Stimulated activated CD4-positive, alpha-beta T cell treated with anti-CD3 and anti-CD28 coated beads, TNF-alpha, amount 100 ng/mL, for 48 hours (primary cell): Measurements from ENCODE around the gene METTL21C.

Experiments
- DNase-seq, 3 donors: peaks; one replicate each; pipeline ENCODE4 v3.0.0-alpha.2; 2020; ENCODE audit warnings: low read depth in 3 of 3

The METTL21C gene

DNA sequence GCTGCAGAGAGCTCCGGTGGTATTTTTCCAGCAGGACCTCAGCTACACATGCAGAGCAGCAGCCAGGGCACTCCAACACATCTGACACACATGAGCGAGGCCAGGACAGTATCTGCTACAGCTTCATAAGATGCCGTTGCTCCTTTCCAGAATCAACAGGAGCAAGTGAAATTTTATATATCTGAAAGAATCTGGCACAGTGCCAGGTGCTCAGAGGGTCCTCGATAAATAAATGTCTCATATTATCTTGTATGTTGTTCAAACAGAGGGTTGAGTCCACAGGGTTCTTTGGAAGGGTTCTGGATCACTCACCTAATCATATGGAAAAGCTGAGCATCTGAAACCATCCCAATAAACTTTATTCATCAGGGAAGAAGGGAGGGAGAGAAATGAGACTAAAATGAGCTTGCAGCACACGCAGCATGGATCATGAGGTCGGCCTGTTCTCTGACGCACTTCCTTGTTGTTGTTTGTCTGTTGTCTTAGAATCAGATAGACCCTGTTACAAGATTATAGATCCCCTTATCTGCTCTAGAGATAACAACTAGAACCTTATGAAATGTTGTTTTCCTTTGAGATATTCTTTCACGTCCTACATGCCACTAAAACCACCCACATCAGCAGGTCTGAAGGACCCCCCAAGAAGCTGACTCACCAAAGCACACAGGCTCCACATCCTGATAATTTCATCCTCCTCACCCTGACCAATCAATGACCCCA is 3.2 kb upstream of the METTL21C start:
- DNase-seq = no peak

DNA sequence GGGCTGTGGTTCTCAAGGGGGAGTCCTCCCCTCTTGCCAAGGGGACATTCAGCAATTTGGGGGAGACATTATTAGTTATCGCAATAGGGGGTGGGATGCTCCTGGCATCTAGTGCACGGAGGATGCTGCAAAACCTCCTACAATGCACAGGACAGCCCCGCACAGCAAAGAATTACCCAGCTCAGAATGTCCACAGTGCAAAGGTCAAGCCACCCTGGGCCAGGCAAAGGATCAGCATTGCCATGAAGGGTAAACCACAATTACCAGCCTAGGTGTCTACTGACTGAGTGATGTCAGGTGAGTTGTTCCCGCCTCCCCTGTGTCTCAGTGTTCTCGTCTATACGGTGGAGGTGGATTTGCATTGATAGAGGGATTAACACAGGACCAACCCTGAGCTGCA is 2.4 kb upstream of the METTL21C start:
- DNase-seq = no peak

DNA sequence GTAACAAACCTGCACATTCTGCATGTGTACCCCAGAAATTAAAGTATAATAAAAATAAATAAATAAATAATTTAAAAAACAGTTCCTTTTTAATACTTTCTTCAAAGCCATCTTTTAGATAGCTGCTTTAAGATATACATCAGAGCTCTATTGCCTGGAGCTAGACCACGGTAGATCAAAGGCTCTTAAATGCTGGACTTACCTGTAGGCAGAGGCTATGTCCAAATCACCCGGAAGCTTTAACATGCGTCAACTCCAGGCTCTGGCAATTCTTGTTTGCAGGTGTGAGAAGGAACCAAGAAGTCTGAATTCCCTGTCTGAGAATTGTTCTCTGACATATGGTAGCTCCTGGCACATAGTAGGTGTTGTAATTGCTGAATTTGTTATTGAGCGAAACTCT is 1.6 kb upstream of the METTL21C start:
- no peak for DNase-seq

DNA sequence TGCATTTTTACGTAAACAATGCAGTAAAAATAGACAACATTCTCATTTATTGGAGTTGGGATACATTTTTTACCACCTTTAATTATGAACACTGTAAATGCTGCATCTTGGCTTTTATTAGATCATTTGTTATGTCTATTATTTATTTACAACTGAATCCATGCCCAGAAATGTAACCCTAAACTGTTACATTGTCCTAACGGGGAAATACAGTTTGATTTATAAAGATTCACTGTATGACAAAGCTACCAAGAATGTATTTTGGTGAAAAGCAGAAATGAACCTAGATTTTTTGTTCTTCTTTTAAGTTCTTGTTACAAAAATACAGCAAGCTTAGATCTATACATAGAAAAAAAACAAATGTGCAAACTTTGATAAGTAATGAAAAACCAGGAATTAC is 1.1 kb downstream of the METTL21C start:
- no peak for DNase-seq

DNA sequence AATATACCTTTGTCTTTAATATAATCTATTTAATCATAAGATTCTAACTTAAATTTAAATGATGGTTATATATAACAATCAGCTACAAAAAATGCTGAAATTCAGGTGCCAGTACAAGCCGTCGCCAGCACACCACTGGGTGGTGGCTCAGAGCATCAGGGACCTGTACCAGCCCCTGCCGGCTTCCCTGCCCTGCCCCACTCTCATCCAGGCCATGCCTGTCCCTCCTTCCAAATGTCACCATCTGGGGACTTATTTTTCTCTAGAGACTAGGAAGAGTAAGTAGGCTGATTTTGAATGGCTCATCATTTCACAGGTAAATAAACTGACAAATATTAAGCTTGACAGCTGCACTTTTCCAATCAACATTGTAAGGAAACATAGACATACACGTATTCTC is 1.6 kb downstream of the METTL21C start:
- DNase-seq = no peak

DNA sequence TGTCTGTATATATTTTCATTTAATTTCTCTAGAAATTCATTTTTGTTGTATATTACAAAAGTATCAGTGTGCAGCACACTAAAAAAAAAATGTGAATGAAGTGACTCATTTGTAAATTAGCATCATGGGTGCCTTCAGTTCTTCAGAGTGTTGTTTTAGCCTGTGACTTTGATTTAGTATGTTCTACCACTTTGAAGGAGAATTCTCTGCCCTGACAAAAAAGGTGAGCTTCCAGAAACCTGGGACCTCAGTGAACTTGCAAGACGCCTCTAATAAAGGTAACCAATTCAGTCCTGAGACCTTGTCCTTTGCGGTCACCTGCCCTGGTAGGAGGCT is 2.4 kb downstream of the METTL21C start:
- no peak for DNase-seq

DNA sequence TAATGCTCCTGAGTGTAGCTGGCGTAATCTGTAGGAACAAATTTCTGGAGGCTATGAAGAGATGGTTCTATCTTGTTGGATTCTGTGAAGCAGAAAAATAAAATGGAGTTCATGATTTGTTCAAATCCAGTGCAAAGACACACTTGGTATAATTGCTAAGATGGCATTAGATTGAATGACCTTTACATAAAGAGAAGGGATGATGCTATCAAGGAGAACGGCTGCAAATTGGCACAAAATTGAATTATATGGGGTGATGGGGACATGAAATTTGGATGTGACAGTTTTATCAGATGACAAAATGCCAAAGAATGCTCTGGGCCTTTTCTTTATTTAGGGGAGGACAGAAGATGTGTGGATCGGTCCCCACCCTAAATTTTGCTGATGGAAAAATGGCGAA is 4.0 kb downstream of the METTL21C start:
- DNase-seq = no peak

GRCh38 chr13:102688306-102688973 is 6.4 kb downstream of the METTL21C start:
- no peak for DNase-seq

- no peak for DNase-seq
These were observed 7.3 kb downstream of the METTL21C start for GRCh38 chr13:102687520-102687919.

DNA sequence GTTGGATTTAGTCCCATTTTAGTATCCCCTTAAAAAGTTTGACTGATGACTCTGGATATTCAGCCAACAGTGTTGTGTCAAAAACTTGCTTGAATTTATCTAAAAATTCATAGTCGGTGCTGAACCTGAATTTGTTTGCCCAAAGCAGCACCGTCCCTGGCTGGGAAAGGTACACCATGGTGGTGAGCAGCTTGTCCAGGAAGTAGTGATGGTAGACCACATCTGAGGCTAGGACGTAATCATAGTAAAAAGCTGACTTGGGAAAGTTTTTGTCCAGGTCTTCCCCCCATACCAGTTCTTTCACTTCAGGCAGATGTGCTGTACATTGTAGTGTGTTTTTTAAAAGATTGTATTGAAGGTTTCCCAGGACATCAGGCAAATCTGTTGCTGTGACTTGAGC is 8.8 kb downstream of the METTL21C start:
- DNase-seq = no peak

DNA sequence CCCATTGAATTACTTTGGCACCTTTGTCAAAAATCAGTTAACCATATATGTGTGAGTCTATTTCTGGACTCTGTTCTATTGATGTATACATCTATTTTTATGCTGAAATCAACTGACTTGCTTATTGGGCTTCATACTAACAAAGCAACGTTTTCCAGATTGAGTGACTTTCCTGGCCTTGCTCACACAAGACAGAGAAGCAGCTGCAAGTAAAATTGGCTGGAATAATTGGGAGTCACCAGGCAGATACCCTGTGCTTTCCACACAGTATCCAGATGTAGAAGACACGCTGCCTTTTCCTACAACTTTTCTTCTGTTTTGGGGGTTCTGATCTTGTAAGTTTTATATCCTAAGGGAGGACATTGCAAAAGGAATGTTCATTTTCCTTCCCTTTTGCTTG is 11.2 kb downstream of the METTL21C start:
- no peak for DNase-seq

GRCh38 chr13:102682727-102683126 is 12.1 kb downstream of the METTL21C start:
- no peak for DNase-seq

DNA sequence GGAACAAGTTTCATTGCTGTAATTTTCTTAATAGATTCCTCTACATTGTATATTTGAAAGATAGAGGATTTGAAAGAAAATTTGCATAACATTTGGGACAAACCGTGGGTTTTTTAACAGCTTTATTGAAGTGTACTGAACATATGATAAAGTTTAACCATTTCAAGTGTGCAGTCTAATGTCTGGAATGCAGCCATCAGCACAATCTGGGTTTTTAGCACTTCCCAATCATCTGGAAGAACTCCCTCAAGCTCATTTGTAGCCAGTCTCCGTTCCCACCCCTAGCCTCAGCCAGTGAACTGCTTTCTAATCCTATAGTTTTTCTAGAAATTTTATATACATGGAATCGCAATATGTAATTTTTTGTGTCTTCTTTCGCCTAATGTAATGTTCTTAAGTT is 12.6 kb downstream of the METTL21C start:
- DNase-seq = no peak

DNA sequence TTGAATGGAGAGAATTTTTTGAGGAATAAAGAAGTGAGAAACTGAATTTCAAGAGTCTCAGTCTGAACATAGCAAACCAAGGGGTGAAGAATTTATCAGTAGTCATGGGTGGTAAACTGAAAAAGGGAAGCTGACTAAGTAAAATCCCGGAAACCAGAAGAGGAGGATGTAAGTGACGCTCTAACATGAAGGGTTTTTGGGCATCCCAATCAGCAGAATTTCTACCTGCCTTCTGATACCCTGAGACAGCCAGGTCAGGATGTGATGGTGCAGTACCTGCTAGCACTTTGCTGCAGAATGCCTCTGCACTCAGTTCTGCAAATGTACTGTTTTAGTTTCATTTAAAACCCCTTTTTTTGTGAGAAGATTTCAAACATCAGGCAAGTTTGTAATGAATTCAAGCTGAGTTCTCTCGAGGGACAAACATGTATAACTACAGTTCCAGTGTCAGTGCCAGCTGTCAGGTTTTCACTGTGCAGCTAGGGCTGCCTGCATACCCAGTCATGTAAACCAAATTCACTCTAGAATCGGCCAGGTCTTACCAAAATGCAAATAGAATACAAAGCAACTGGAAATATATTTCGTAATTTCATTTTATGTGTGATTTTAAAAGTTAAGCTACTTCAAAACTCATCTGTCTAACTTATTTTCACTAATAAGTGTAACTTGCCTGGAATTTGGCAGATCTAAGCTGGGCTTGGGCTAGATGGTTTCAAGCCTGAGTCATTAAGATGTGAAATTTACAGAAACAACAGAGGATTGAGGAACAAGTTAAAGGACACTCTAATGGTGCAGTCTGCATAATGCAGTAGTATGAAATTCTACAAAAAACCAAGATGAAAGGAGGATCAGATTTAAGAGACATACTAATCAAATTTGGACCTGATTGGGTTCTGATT is 13.8 kb downstream of the METTL21C start:
- no peak for DNase-seq

DNA sequence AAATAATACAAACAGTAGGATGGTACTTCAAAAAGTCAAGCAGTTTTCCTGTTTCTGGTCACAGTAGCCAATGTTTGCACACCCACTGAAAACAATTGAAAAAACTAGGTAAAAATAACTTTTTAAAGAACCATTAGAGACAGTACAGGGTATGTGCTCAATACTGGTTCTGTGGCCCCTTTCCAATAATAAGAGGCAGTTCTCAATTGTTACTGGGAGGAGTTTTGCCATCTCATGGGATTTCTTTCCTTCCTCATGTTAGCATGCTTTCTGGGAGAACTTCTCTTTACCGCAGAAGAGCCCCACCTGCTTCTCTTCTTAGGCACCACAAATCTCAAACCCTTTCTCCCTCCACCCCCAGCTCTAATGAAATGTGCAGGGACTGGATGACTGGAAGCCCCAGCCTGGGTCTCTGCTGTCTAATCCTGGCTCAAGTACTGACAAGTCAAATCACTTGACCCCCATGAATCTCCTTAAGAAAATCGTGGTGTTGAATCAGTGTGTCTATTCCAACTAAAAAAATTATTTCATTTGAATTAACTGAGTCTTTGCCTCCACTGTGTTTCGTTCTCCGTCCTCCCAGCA is 14.6 kb downstream of the METTL21C start:
- DNase-seq = no peak

- no peak for DNase-seq
These were observed 15.3 kb downstream of the METTL21C start for GRCh38 chr13:102679449-102680132.

DNA sequence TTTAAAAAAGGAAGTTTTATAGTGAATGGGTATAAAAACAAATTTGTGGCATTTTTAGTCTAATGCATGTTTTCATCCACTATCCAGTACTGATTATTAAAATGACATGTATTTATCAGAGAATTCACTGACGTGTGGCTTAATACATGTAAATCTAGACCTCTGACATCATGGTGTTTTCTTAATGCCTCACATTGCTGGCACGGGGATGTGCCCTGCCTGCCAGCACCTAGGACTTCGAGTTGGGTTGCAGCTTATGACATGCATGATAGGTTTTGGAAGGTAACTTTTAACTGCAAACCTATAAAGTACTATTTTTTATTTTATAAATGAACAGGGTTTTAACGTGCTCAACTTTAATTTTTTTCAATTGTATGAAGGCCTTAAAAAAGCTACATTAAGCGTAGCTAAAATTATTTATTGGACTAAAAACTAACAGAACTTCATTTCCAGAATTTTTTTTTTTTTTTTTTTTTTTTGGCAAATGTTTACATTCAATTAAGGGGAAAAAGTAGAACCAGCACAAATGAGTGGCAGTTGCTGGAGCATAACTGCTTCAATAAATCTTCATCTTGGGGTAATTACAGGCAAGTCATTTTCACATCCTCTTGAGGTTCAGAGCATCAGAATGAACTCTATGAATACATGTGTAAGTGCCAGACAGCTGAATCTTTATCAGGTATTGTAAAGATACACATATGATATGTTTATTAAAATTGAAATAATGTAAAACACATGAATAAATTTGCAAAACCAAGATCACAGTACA is 16.3 kb downstream of the METTL21C start:
- no peak for DNase-seq

DNA sequence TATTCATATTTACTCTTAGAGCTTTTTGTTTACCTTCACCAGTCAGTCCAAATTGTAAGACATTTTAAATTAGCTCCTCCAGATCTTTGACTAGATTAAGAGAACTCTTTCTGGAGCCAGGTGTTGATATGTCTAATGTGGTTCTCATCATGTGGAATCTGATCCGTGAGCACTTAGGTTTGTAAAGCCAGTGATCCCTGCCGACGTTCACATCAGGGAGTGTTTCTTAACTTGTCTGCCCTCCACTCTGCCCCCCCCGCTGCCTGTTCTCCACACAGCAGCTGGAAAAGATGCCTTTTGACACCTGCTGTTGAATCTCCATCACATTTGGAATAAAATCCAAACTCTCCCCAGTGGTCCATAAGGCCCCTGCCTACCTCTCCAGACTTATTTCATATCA is 17.7 kb downstream of the METTL21C start:
- DNase-seq = no peak

DNA sequence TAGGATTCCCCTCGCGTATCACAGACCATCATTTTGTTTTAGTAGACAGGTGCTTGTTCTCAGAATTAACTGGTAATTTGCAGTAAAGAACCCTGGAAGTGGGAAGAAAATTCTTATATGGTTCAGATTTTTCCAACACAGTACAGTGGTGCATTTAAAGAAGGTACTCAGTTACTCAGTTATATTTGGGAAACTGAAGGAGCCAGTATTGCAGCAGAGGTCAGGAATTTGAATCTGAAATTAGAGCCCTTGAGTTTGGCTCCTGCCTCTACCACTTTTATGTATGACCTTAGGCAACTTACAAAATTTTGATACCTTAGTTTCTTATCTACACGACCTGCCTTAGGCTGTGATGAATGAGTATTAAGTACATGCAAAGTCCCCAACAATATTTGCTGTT is 19.7 kb downstream of the METTL21C start:
- no peak for DNase-seq

GRCh38 chr13:102670130-102670529 is 24.7 kb downstream of the METTL21C start:
- no peak for DNase-seq

GRCh38 chr13:102667911-102668310 is 26.9 kb downstream of the METTL21C start:
- DNase-seq = no peak
